ENCODE results near the gene ACO1. TPM values are rescaled to one million over a fixed set of nuclear protein-coding genes. Genes with fewer than 3 reads are reported as not detected.

The ACO1 gene
- polyA plus RNA-seq, 2 donors = 4.7 to 12.9 TPM

GRCh38 chr9:32395510-32396216 is 11.2 kb downstream of the ACO1 start:
- Histone ChIP-seq H3K4me1 (ENCODE audit: control insufficient read depth in 2 of 2, insufficient read depth in 2 of 2, low read length in 1 of 2) (no peaks in the 10 kb centered on the region), H3K27ac (ENCODE audit: low read depth in 2 of 2, low read length in 1 of 2) (no peak overlapping the region), H3K36me3 (ENCODE audit: control insufficient read depth in 2 of 2, insufficient read depth in 2 of 2, low read length in 1 of 2) (no peaks in the 10 kb centered on the region), H3K27me3 (ENCODE audit: control insufficient read depth in 1 of 2, insufficient read depth in 2 of 2, low read length in 2 of 2) (no peaks in the 10 kb centered on the region), H3K4me3 (ENCODE audit: low read depth in 1 of 2, low read length in 2 of 2) (no peak overlapping the region), H3K9me3 (ENCODE audit: control insufficient read depth in 2 of 2, insufficient read depth in 1 of 2, low read depth in 1 of 2, low read length in 1 of 2) (no peaks in the 10 kb centered on the region)
- WGBS, 2 donors = 64 to 67% methylated on average over 7 of the region's 7 CpGs

- H3K36me3 ChIP-seq (ENCODE audit: control insufficient read depth in 2 of 2, insufficient read depth in 2 of 2, low read length in 1 of 2) = no peaks in the 10 kb centered on the region
- H3K27me3 ChIP-seq (ENCODE audit: control insufficient read depth in 1 of 2, insufficient read depth in 2 of 2, low read length in 2 of 2) = no peaks in the 10 kb centered on the region
- no peak overlapping the region for H3K4me3 ChIP-seq (ENCODE audit: low read depth in 1 of 2, low read length in 2 of 2)
- H3K9me3 ChIP-seq (ENCODE audit: control insufficient read depth in 2 of 2, insufficient read depth in 1 of 2, low read depth in 1 of 2, low read length in 1 of 2) = no peaks in the 10 kb centered on the region
- H3K27ac ChIP-seq (ENCODE audit: low read depth in 2 of 2, low read length in 1 of 2) = no peak overlapping the region
- peaks cover 2 to 3% of the 10 kb centered on the region in 2 donors for H3K4me1 ChIP-seq (ENCODE audit: control insufficient read depth in 2 of 2, insufficient read depth in 2 of 2, low read length in 1 of 2)
- WGBS, 2 donors = 86 to 89% methylated on average over 3 of the region's 3 CpGs
Observed at GRCh38 chr9:32398207-32398606, 13.8 kb downstream of the ACO1 start.

GRCh38 chr9:32399110-32399815 is 14.8 kb downstream of the ACO1 start:
- Histone ChIP-seq H3K9me3 (ENCODE audit: control insufficient read depth in 2 of 2, insufficient read depth in 1 of 2, low read depth in 1 of 2, low read length in 1 of 2) (no peaks in the 10 kb centered on the region), H3K4me1 (ENCODE audit: control insufficient read depth in 2 of 2, insufficient read depth in 2 of 2, low read length in 1 of 2) (peaks cover 2 to 3% of the 10 kb centered on the region in 2 donors), H3K27me3 (ENCODE audit: control insufficient read depth in 1 of 2, insufficient read depth in 2 of 2, low read length in 2 of 2) (no peaks in the 10 kb centered on the region), H3K27ac (ENCODE audit: low read depth in 2 of 2, low read length in 1 of 2) (no peak overlapping the region), H3K36me3 (ENCODE audit: control insufficient read depth in 2 of 2, insufficient read depth in 2 of 2, low read length in 1 of 2) (no peaks in the 10 kb centered on the region), H3K4me3 (ENCODE audit: low read depth in 1 of 2, low read length in 2 of 2) (no peak overlapping the region)
- WGBS, 2 donors = 71 to 82% methylated on average over 5 of the region's 5 CpGs

- Histone ChIP-seq H3K4me3 (ENCODE audit: low read depth in 1 of 2, low read length in 2 of 2) (no peak overlapping the region), H3K27me3 (ENCODE audit: control insufficient read depth in 1 of 2, insufficient read depth in 2 of 2, low read length in 2 of 2) (no peaks in the 10 kb centered on the region), H3K9me3 (ENCODE audit: control insufficient read depth in 2 of 2, insufficient read depth in 1 of 2, low read depth in 1 of 2, low read length in 1 of 2) (no peaks in the 10 kb centered on the region), H3K4me1 (ENCODE audit: control insufficient read depth in 2 of 2, insufficient read depth in 2 of 2, low read length in 1 of 2) (peaks cover 2 to 3% of the 10 kb centered on the region in 2 donors), H3K36me3 (ENCODE audit: control insufficient read depth in 2 of 2, insufficient read depth in 2 of 2, low read length in 1 of 2) (no peaks in the 10 kb centered on the region), H3K27ac (ENCODE audit: low read depth in 2 of 2, low read length in 1 of 2) (no peak overlapping the region)
- WGBS, 2 donors = 81 to 89% methylated on average over 1 of the region's 1 CpG
Observed at GRCh38 chr9:32401488-32401887, 17.0 kb downstream of the ACO1 start.

- H3K4me1 ChIP-seq (ENCODE audit: control insufficient read depth in 2 of 2, insufficient read depth in 2 of 2, low read length in 1 of 2) = peaks cover 2 to 3% of the 10 kb centered on the region in 2 donors
- no peaks in the 10 kb centered on the region for H3K36me3 ChIP-seq (ENCODE audit: control insufficient read depth in 2 of 2, insufficient read depth in 2 of 2, low read length in 1 of 2)
- H3K27ac ChIP-seq (ENCODE audit: low read depth in 2 of 2, low read length in 1 of 2) = no peak overlapping the region
- WGBS, 2 donors = 86 to 88% methylated on average over 3 of the region's 3 CpGs
- H3K27me3 ChIP-seq (ENCODE audit: control insufficient read depth in 1 of 2, insufficient read depth in 2 of 2, low read length in 2 of 2) = no peaks in the 10 kb centered on the region
- H3K4me3 ChIP-seq (ENCODE audit: low read depth in 1 of 2, low read length in 2 of 2) = no peak overlapping the region
- H3K9me3 ChIP-seq (ENCODE audit: control insufficient read depth in 2 of 2, insufficient read depth in 1 of 2, low read depth in 1 of 2, low read length in 1 of 2) = no peaks in the 10 kb centered on the region
Observed at GRCh38 chr9:32403567-32404260, 19.3 kb downstream of the ACO1 start.

GRCh38 chr9:32404402-32404801 is 20.0 kb downstream of the ACO1 start:
- H3K4me3 ChIP-seq (ENCODE audit: low read depth in 1 of 2, low read length in 2 of 2) = no peak overlapping the region
- no peak overlapping the region for H3K27ac ChIP-seq (ENCODE audit: low read depth in 2 of 2, low read length in 1 of 2)

GRCh38 chr9:32404856-32405255 is 20.4 kb downstream of the ACO1 start:
- Histone ChIP-seq H3K27me3 (ENCODE audit: control insufficient read depth in 1 of 2, insufficient read depth in 2 of 2, low read length in 2 of 2) (no peaks in the 10 kb centered on the region), H3K4me3 (ENCODE audit: low read depth in 1 of 2, low read length in 2 of 2) (no peak overlapping the region), H3K9me3 (ENCODE audit: control insufficient read depth in 2 of 2, insufficient read depth in 1 of 2, low read depth in 1 of 2, low read length in 1 of 2) (no peaks in the 10 kb centered on the region), H3K27ac (ENCODE audit: low read depth in 2 of 2, low read length in 1 of 2) (no peak overlapping the region), H3K36me3 (ENCODE audit: control insufficient read depth in 2 of 2, insufficient read depth in 2 of 2, low read length in 1 of 2) (no peaks in the 10 kb centered on the region), H3K4me1 (ENCODE audit: control insufficient read depth in 2 of 2, insufficient read depth in 2 of 2, low read length in 1 of 2) (peaks cover 2 to 3% of the 10 kb centered on the region in 2 donors)
- 74 to 78% methylated on average over 8 of the region's 8 CpGs for WGBS, 2 donors

More at GRCh38 chr9:32404402-32404801, 20.0 kb downstream of the ACO1 start:
- Histone ChIP-seq H3K4me1 (ENCODE audit: control insufficient read depth in 2 of 2, insufficient read depth in 2 of 2, low read length in 1 of 2) (peaks cover 2 to 3% of the 10 kb centered on the region in 2 donors), H3K9me3 (ENCODE audit: control insufficient read depth in 2 of 2, insufficient read depth in 1 of 2, low read depth in 1 of 2, low read length in 1 of 2) (no peaks in the 10 kb centered on the region), H3K36me3 (ENCODE audit: control insufficient read depth in 2 of 2, insufficient read depth in 2 of 2, low read length in 1 of 2) (no peaks in the 10 kb centered on the region), H3K27me3 (ENCODE audit: control insufficient read depth in 1 of 2, insufficient read depth in 2 of 2, low read length in 2 of 2) (no peaks in the 10 kb centered on the region)
- 93 to 98% methylated on average over 1 of the region's 1 CpG for WGBS, 2 donors

- Histone ChIP-seq H3K4me1 (ENCODE audit: control insufficient read depth in 2 of 2, insufficient read depth in 2 of 2, low read length in 1 of 2) (peaks cover 2 to 3% of the 10 kb centered on the region in 2 donors), H3K27me3 (ENCODE audit: control insufficient read depth in 1 of 2, insufficient read depth in 2 of 2, low read length in 2 of 2) (no peaks in the 10 kb centered on the region), H3K9me3 (ENCODE audit: control insufficient read depth in 2 of 2, insufficient read depth in 1 of 2, low read depth in 1 of 2, low read length in 1 of 2) (no peaks in the 10 kb centered on the region), H3K4me3 (ENCODE audit: low read depth in 1 of 2, low read length in 2 of 2) (no peak overlapping the region), H3K36me3 (ENCODE audit: control insufficient read depth in 2 of 2, insufficient read depth in 2 of 2, low read length in 1 of 2) (no peaks in the 10 kb centered on the region), H3K27ac (ENCODE audit: low read depth in 2 of 2, low read length in 1 of 2) (no peak overlapping the region)
- 75 to 77% methylated on average over 2 of the region's 2 CpGs for WGBS, 2 donors
Observed at GRCh38 chr9:32405506-32405905, 21.1 kb downstream of the ACO1 start.

GRCh38 chr9:32406046-32406445 is 21.6 kb downstream of the ACO1 start:
- Histone ChIP-seq H3K4me3 (ENCODE audit: low read depth in 1 of 2, low read length in 2 of 2) (no peak overlapping the region), H3K27ac (ENCODE audit: low read depth in 2 of 2, low read length in 1 of 2) (no peak overlapping the region), H3K36me3 (ENCODE audit: control insufficient read depth in 2 of 2, insufficient read depth in 2 of 2, low read length in 1 of 2) (peaks cover 0 to 4% of the 10 kb centered on the region in 2 donors), H3K9me3 (ENCODE audit: control insufficient read depth in 2 of 2, insufficient read depth in 1 of 2, low read depth in 1 of 2, low read length in 1 of 2) (no peaks in the 10 kb centered on the region), H3K27me3 (ENCODE audit: control insufficient read depth in 1 of 2, insufficient read depth in 2 of 2, low read length in 2 of 2) (no peaks in the 10 kb centered on the region), H3K4me1 (ENCODE audit: control insufficient read depth in 2 of 2, insufficient read depth in 2 of 2, low read length in 1 of 2) (peaks cover 2 to 3% of the 10 kb centered on the region in 2 donors)
- WGBS, 2 donors = 95 to 99% methylated on average over 3 of the region's 3 CpGs

Measured in esophagus (tissue), 2 donors.